ENCODE results near the gene FAU. TPM values are rescaled to one million over a fixed set of nuclear protein-coding genes. Genes with fewer than 3 reads are reported as not detected.

The FAU gene
- total and polyA plus RNA-seq, 2 of the 13 experiments (the other 11 are each of a cell fraction or from before 2014, with no cell fraction given): 374 to 869 TPM

- TF ChIP-seq ARID4A (CRISPR knock-in tag; IDR thresholded peaks at IDR 0.05; ENCODE audit: borderline replicate concordance): peak; percentile 87
- TF ChIP-seq ZNF142 (CRISPR knock-in tag; IDR thresholded peaks at IDR 0.05): 0 out of 2 replicates have a peak, but pooled peaks have one; percentile 40
- TF ChIP-seq HHEX (CRISPR knock-in tag; IDR thresholded peaks at IDR 0.05): no peak
- TF ChIP-seq RERE (CRISPR knock-in tag; IDR thresholded peaks at IDR 0.05; ENCODE audit: low read depth): peak; percentile 64; the same call in 1 of the 2 replicates
- no peak for TF ChIP-seq SCMH1 (CRISPR knock-in tag; IDR thresholded peaks at IDR 0.05; ENCODE audit: borderline replicate concordance)
- TF ChIP-seq TBL1XR1 (IDR thresholded peaks at IDR 0.05; ENCODE audit: borderline replicate concordance, low read length, partially characterized antibody): peak; percentile 81
- peak; percentile 41; the same call in 1 of the 2 replicates for TF ChIP-seq KAT7 (CRISPR knock-in tag; IDR thresholded peaks at IDR 0.05; ENCODE audit: borderline replicate concordance)
- peak; percentile 25; the same call in 1 of the 2 replicates for TF ChIP-seq TCF7 (IDR thresholded peaks at IDR 0.05; ENCODE audit: low read depth)
- peak; percentile 87 for TF ChIP-seq ETV5 (CRISPR knock-in tag; IDR thresholded peaks at IDR 0.05; ENCODE audit: borderline replicate concordance)
These were observed 25.7 kb downstream of the FAU start, which contains the start of gene VPS51 (continued) for GRCh38 chr11:65095974-65096806.

Data from HepG2 (cell line).